Endothelial cell of umbilical vein (primary cell): Measurements from ENCODE around the gene RNF43.

Experiments
- CTCF ChIP-seq, 2 donors: IDR thresholded peaks; 1 replicate in 1 of 2; 2 replicates in 1 of 2; pipeline ENCODE4 v1.5.1; 2011; ENCODE audit warnings: low read length in 2 of 2, mild to moderate bottlenecking in 2 of 2, moderate library complexity in 2 of 2, control low read depth in 1 of 2, inconsistent platforms in 1 of 2, low read depth in 1 of 2; ENCODE audit not compliant: insufficient read depth in 1 of 2; ENCODE audit errors: extremely low read depth in 1 of 2
- POLR2AphosphoS5 ChIP-seq: IDR thresholded peaks from 2 replicates; pipeline ENCODE4 v1.6.1; 2012; ENCODE audit warnings: low read depth, mild to moderate bottlenecking, control low read depth, low read length, moderate library complexity; ENCODE audit not compliant: insufficient read depth

- TF ChIP-seq POLR2AphosphoS5 (no peak), CTCF (IDR thresholded peaks at IDR 0.05; ENCODE audit: extremely low read depth in 1 of 2, insufficient read depth in 1 of 2, low read depth in 1 of 2, low read length in 2 of 2) (no peak)
These were observed 14.0 kb downstream of the RNF43 start for GRCh38 chr17:58403311-58403710.
